ENCODE data around the gene SMYD3. TPM values are rescaled to one million over a fixed set of nuclear protein-coding genes. Genes with fewer than 3 reads are reported as not detected.

The SMYD3 gene
- total RNA-seq, 1 donor from 2014 or later: 8.2 TPM

GRCh38 chr1:246482805-246483568, 24.1 kb downstream of the SMYD3 start:
- intact Hi-C loops (cut with micrococcal nuclease): no loop called here
- ATAC-seq (no peak), DNase-seq (no peak)

DNA sequence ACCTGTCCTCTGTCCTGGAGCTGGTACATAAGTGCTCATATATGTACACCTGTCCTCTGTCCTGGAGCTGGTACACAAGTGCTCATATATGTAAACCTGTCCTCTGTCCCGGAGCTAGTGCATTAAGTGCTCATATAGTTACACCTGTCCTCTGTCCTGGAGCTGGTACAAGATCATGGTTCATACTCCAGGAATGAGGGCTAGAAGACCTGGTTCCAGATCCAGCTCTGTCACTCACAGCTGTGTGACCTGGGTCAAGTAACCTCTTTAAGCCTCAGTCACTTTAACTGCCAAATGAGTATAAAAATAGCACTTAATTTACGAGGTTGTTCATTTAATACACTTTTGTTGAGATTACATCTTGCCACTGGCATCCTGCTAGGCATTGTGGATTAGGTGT, 28.0 kb downstream of the SMYD3 start:
- ATAC-seq (no peak), DNase-seq (no peak)
- intact Hi-C loops (cut with micrococcal nuclease): no loop called here

- intact Hi-C loops (cut with micrococcal nuclease): no loop called here
- ATAC-seq: no peak
Observed at GRCh38 chr1:246477634-246478033, 29.4 kb downstream of the SMYD3 start.

DNA sequence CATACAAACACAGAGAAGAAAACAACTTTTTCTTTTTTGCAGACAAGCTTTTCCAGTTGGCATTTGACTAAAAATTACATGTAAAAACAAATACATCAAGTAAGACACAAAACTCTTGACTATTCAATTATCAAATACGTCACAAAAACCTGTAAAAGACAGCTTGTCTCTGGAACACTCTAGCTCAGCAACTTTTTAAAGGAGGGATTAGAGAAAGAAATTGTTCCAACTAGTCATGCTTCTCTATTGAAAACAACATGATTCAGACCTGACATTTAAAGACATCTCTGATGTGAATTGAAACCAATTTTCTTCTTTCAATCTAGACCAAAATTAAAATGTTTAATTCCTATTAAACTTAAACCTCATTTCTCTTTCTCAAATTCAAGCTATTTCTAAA, 30.3 kb downstream of the SMYD3 start:
- ATAC-seq: no peak
- DNase-seq: no peak

More at GRCh38 chr1:246477634-246478033, 29.4 kb downstream of the SMYD3 start:
- DNase-seq: no peak

DNA sequence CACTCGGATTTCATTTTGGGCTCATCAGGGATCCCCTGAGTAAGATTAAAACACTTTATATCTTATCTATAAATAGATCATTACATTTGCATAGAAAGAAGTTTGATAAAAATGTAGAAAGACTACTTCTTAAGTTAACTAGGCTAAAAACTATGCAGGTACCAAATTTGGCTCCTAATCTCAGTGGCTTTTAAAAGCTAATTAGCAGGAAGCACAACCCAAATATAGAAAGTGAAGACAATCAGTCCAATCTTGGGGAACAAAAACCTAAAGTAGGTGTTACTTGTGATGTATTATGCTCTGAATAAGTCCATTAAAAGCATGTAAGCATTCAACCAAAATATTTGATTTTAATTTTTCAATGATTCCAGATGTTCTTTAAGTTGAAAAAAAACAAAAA, 35.4 kb downstream of the SMYD3 start:
- no peak for ATAC-seq
- no peak for DNase-seq
- intact Hi-C loops (cut with micrococcal nuclease): no loop called here

More for the DNA sequence above, 30.3 kb downstream of the SMYD3 start:
- intact Hi-C loops (cut with micrococcal nuclease): no loop called here

DNA sequence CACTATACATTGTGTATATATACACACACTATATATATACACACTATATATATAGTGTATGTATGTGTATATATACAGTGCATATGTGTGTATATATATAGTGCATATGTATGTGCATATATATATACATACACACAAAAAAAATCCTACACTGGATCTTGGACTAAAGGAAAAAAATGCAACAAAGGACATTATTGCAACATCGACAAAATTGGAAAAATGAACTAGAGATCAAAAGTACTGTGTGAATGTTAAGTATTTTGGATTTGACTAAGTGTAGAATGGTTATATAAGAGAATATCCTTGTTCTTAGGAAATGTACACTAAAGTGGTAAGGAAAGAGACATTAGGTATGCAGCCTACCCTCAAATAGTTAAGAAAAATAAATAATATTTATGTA, 36.5 kb downstream of the SMYD3 start:
- intact Hi-C loops (cut with micrococcal nuclease): no loop called here
- DNase-seq: no peak
- no peak for ATAC-seq

GRCh38 chr1:246462986-246463385, 44.1 kb downstream of the SMYD3 start:
- ATAC-seq: no peak
- intact Hi-C loops (cut with micrococcal nuclease): no loop called here
- no peak for DNase-seq

GRCh38 chr1:246460406-246460805, 46.7 kb downstream of the SMYD3 start:
- ATAC-seq (no peak), DNase-seq (no peak)
- intact Hi-C loops (cut with micrococcal nuclease): no loop called here

- DNase-seq: no peak
- ATAC-seq: no peak
- intact Hi-C loops (cut with micrococcal nuclease): no loop called here
Observed at GRCh38 chr1:246459221-246459620, 47.9 kb downstream of the SMYD3 start.

DNA sequence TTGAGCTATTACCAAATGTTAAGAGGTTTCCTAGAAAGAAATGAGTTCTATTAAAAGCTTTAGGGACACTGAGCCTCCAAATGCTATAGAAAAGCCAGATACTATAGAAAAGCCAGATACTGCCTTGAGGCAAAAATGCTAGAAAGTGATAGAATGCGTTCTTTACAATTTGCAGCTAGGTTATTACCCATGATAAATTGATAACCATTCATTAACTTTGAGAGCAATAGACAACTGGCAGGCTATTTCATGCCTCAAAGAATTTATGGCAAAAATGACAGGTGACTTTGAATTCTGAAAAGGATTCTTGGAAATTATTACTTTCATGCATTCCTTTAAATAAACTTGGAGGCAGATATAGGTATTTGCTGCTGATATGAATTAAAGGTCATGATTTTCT, 51.6 kb downstream of the SMYD3 start:
- ATAC-seq: no peak
- no peak for DNase-seq
- intact Hi-C loops (cut with micrococcal nuclease): no loop called here

- ATAC-seq (peak; percentile 51), DNase-seq (no peak)
- intact Hi-C loops (cut with micrococcal nuclease): no loop called here
Observed at GRCh38 chr1:246454655-246455054, 52.4 kb downstream of the SMYD3 start.

- intact Hi-C loops (cut with micrococcal nuclease): no loop called here
- ATAC-seq (no peak), DNase-seq (no peak)
Observed at GRCh38 chr1:246450611-246451251, 56.3 kb downstream of the SMYD3 start.

- DNase-seq (no peak), ATAC-seq (no peak)
- intact Hi-C loops (cut with micrococcal nuclease): loop anchor here (5.0 kb wide), 1 partner anchor 436 kb away; no protein-coding TSS in a partner anchor
Observed at GRCh38 chr1:246448373-246448772, 58.7 kb downstream of the SMYD3 start.

- DNase-seq (no peak), ATAC-seq (no peak)
- intact Hi-C loops (cut with micrococcal nuclease): loop anchor here (5.0 kb wide), 1 partner anchor 435 kb away; no protein-coding TSS in a partner anchor
Observed at GRCh38 chr1:246447501-246447900, 59.6 kb downstream of the SMYD3 start.

DNA sequence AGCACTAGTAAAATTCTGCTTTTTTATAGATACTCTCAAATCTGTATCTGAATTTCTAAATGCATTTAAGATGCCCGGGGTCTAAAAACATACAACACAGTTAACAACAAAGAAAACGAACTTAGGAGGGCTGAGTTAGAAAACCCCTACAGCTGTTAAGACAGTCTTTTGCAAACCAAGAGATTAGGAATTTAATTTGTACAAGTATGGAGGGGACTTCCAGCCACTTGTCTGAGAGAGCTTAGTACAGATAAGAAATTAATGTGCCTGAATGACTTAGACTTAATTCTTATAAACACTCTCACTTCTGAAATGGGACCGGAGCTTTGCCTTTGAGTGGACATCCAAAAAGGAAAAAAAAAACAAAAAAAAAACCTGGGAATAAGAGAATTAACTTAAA, 61.6 kb downstream of the SMYD3 start:
- ATAC-seq (no peak), DNase-seq (no peak)
- intact Hi-C loops (cut with micrococcal nuclease): loop anchor here (5.0 kb wide), 1 partner anchor 433 kb away; no protein-coding TSS in a partner anchor

DNA sequence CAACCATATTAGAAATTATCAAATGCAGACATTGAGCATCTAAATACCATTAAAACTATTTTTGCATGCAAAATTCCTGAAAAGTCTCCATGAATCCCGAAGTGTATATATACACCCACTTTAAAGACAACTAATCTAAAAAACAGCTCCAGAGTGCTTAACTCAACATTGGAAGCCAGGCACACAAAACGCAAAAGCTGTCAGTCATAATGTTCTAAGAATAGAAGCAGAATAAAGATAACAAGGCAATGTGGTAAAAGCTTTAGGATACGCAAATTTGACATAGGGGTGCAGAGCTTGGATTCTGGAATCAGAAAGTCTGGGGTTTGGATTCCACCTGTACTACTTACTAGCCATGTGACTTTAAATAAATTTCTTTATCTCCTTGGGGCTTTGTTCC, 62.5 kb downstream of the SMYD3 start:
- intact Hi-C loops (cut with micrococcal nuclease): loop anchor here (5.0 kb wide), 1 partner anchor 432 kb away; no protein-coding TSS in a partner anchor
- ATAC-seq (peak; percentile 30), DNase-seq (no peak)

GRCh38 chr1:246437961-246438360, 69.1 kb downstream of the SMYD3 start:
- DNase-seq (no peak), ATAC-seq (no peak)
- intact Hi-C loops (cut with micrococcal nuclease): no loop called here

DNA sequence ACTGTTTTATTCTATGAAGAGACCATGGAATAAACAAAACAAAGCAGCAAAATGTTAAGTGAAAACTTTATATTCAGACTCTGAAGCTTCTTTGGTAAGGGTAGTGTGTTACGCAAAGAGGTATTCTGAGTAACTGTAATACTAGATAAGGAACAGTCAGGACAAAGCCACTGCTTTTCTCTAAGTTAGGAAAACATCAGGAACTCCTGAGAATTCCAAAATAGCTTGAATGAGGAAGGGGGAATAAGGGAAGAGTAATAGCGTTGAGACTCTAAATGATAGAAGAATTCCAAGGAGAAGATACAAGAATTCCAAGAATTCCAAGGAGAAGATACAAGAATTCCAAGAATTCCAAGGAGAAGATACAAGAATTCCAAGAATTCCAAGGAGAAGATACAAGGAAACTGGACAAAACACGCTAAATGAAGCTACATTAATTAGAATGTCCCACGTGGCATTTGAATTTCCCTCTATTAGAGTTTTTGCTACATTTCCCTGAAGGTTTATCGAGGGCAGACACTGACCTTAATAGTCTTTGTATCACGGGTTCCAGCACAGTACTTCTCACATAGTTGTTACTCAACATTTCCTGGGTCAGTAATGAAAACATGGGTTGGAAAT, 71.5 kb downstream of the SMYD3 start:
- intact Hi-C loops (cut with micrococcal nuclease): no loop called here
- ATAC-seq: no peak
- DNase-seq: no peak

GRCh38 chr1:246434335-246434734, 72.7 kb downstream of the SMYD3 start:
- ATAC-seq: no peak

More at GRCh38 chr1:246434335-246434734, 72.7 kb downstream of the SMYD3 start:
- no peak for DNase-seq
- intact Hi-C loops (cut with micrococcal nuclease): no loop called here

All from left ventricle myocardium superior (tissue), 1 donor.